HEK293 (cell line): ENCODE data around the gene MYO1B.

ENCODE experiments used
- CTCF ChIA-PET: fragments of 350-600 bp; formaldehyde crosslinking; extraction: SDS; loops from one replicate; lab custom pipeline; 2021; ENCODE audit warnings: antibody characterized with exemption; lab: Yijun Ruan, JAX
- POLR2A ChIA-PET: fragments of 300-600 bp; formaldehyde crosslinking; extraction: SDS; loops from one replicate; lab custom pipeline; 2020; ENCODE audit warnings: antibody characterized with exemption, inconsistent platforms; lab: Yijun Ruan, JAX
- H3K27ac ChIP-seq: fragments of 200-500 bp; sonication (Bioruptor generic); 2 replicates; pipeline ENCODE4 v1.5.1; 2014; ENCODE audit warnings: low read depth, low read length, control low read depth, inconsistent platforms; ENCODE audit errors: extremely low read depth
- H3K36me3 ChIP-seq, 2 experiments: fragments of 200-500 bp in 1 of 2; sonication (Bioruptor generic) in 1 of 2; 1 replicate in 1 of 2; 2 replicates in 1 of 2; pipeline ENCODE4 v1.5.1; 2014 to 2017; ENCODE audit warnings: inconsistent platforms in 2 of 2, low read length in 2 of 2; ENCODE audit not compliant: control insufficient read depth in 2 of 2, insufficient read depth in 1 of 2
- H3K4me1 ChIP-seq: fragments of 200-500 bp; sonication (Bioruptor generic); 2 replicates; pipeline ENCODE4 v1.5.1; 2014; ENCODE audit warnings: mild to moderate bottlenecking, low read length, inconsistent platforms; ENCODE audit not compliant: control insufficient read depth, insufficient read depth
- H3K4me3 ChIP-seq: 2 replicates; pipeline ENCODE4 v1.5.1; 2011; ENCODE audit warnings: low read depth, mild to moderate bottlenecking, control low read depth, low read length, moderate library complexity
- H3K9me3 ChIP-seq: fragments of 200-500 bp; sonication (Bioruptor generic); 2 replicates; pipeline ENCODE4 v1.5.1; 2014; ENCODE audit warnings: low read depth, low read length, inconsistent platforms; ENCODE audit not compliant: control insufficient read depth, insufficient read depth
- BCL11A ChIP-seq: fragments of 450-650 bp; formaldehyde crosslinking; IDR thresholded peaks from 2 replicates; pipeline ENCODE4 v1.5.1; 2016; ENCODE audit warnings: low read depth, missing biosample characterization, missing genetic modification characterization
- IKZF3 ChIP-seq: fragments of 450-650 bp; IDR thresholded peaks from 2 replicates; pipeline ENCODE4 v1.5.0; 2018; ENCODE audit warnings: missing biosample characterization, mild to moderate bottlenecking, missing genetic modification characterization, moderate library complexity
- OSR2 ChIP-seq: fragments of 450-650 bp; formaldehyde crosslinking; IDR thresholded peaks from 2 replicates; pipeline ENCODE4 v1.5.1; 2016; ENCODE audit warnings: missing biosample characterization, missing genetic modification characterization
- REPIN1 ChIP-seq: fragments of 450-650 bp; formaldehyde crosslinking; IDR thresholded peaks from 2 replicates; pipeline ENCODE4 v1.5.1; 2017; ENCODE audit warnings: missing biosample characterization, missing genetic modification characterization, low read depth
- SP7 ChIP-seq: fragments of 450-650 bp; formaldehyde crosslinking; IDR thresholded peaks from 2 replicates; pipeline ENCODE4 v1.5.1; 2016; ENCODE audit warnings: missing biosample characterization, missing genetic modification characterization
- ZBTB21 ChIP-seq: fragments of 450-650 bp; formaldehyde crosslinking; IDR thresholded peaks from 2 replicates; pipeline ENCODE4 v1.5.1; 2017; ENCODE audit warnings: missing biosample characterization, missing genetic modification characterization
- ZIC2 ChIP-seq: fragments of 450-650 bp; formaldehyde crosslinking; IDR thresholded peaks from 2 replicates; pipeline ENCODE4 v1.5.1; 2016; ENCODE audit warnings: missing biosample characterization, missing genetic modification characterization
- ZNF133 ChIP-seq: fragments of 450-650 bp; formaldehyde crosslinking; IDR thresholded peaks from 2 replicates; pipeline ENCODE4 v1.5.1; 2016; ENCODE audit warnings: missing biosample characterization, missing genetic modification characterization
- ZNF140 ChIP-seq: fragments of 450-650 bp; formaldehyde crosslinking; IDR thresholded peaks from 2 replicates; pipeline ENCODE4 v1.5.1; 2016; ENCODE audit warnings: missing biosample characterization, missing genetic modification characterization
- ZNF146 ChIP-seq: fragments of 450-650 bp; formaldehyde crosslinking; IDR thresholded peaks from 2 replicates; pipeline ENCODE4 v1.5.1; 2016; ENCODE audit warnings: missing biosample characterization, missing genetic modification characterization
- ZNF155 ChIP-seq: fragments of 450-650 bp; formaldehyde crosslinking; IDR thresholded peaks from 2 replicates; pipeline ENCODE4 v1.5.1; 2016; ENCODE audit warnings: missing biosample characterization, missing genetic modification characterization
- ZNF174 ChIP-seq: fragments of 450-650 bp; formaldehyde crosslinking; IDR thresholded peaks from 2 replicates; pipeline ENCODE4 v1.5.0; 2017; ENCODE audit warnings: missing biosample characterization, mild to moderate bottlenecking, missing genetic modification characterization
- ZNF24 ChIP-seq: fragments of 450-650 bp; formaldehyde crosslinking; IDR thresholded peaks from 2 replicates; pipeline ENCODE4 v1.5.1; 2016; ENCODE audit warnings: missing biosample characterization, missing genetic modification characterization
- ZNF335 ChIP-seq: fragments of 450-650 bp; formaldehyde crosslinking; conservative IDR thresholded peaks from 2 replicates; pipeline ENCODE4 v1.5.1; 2016; ENCODE audit warnings: missing biosample characterization, missing genetic modification characterization
- ZNF366 ChIP-seq: fragments of 450-650 bp; formaldehyde crosslinking; conservative IDR thresholded peaks from 2 replicates; pipeline ENCODE4 v1.5.1; 2016; ENCODE audit warnings: missing biosample characterization, missing genetic modification characterization
- ZNF433 ChIP-seq: fragments of 450-650 bp; formaldehyde crosslinking; IDR thresholded peaks from 2 replicates; pipeline ENCODE4 v1.5.1; 2016; ENCODE audit warnings: missing biosample characterization, missing genetic modification characterization, low read depth
- ZNF473 ChIP-seq: fragments of 450-650 bp; formaldehyde crosslinking; IDR thresholded peaks from 2 replicates; pipeline ENCODE4 v1.5.1; 2017; ENCODE audit warnings: missing biosample characterization, missing genetic modification characterization
- ZNF561 ChIP-seq: fragments of 450-650 bp; IDR thresholded peaks from 2 replicates; pipeline ENCODE4 v1.5.1; 2018; ENCODE audit warnings: missing biosample characterization, missing genetic modification characterization, borderline replicate concordance
- ZNF585B ChIP-seq: fragments of 450-650 bp; formaldehyde crosslinking; IDR thresholded peaks from 2 replicates; pipeline ENCODE4 v1.5.1; 2016; ENCODE audit warnings: missing biosample characterization, missing genetic modification characterization
- ZNF610 ChIP-seq: fragments of 450-650 bp; formaldehyde crosslinking; IDR thresholded peaks from 2 replicates; pipeline ENCODE4 v1.5.1; 2016; ENCODE audit warnings: missing biosample characterization, missing genetic modification characterization, borderline replicate concordance
- ZNF660 ChIP-seq: fragments of 450-650 bp; IDR thresholded peaks from 2 replicates; pipeline ENCODE4 v1.5.1; 2018; ENCODE audit warnings: missing biosample characterization, mild to moderate bottlenecking, missing genetic modification characterization
- TF ChIP-seq, protein P1 (sequence below): fragments of 450-650 bp; formaldehyde crosslinking; IDR thresholded peaks from 2 replicates; pipeline ENCODE4 v1.5.1; 2016; ENCODE audit warnings: missing biosample characterization, missing genetic modification characterization
- TF ChIP-seq, protein P2 (sequence below): fragments of 450-650 bp; formaldehyde crosslinking; IDR thresholded peaks from 2 replicates; pipeline ENCODE4 v1.5.1; 2016; ENCODE audit warnings: missing biosample characterization, missing genetic modification characterization
- TF ChIP-seq, protein P3 (sequence below): fragments of 450-650 bp; formaldehyde crosslinking; IDR thresholded peaks from 2 replicates; pipeline ENCODE4 v1.5.1; 2016; ENCODE audit warnings: missing biosample characterization, missing genetic modification characterization
- TF ChIP-seq, protein P4 (sequence below): fragments of 450-650 bp; formaldehyde crosslinking; IDR thresholded peaks from 2 replicates; pipeline ENCODE4 v1.5.1; 2016; ENCODE audit warnings: missing biosample characterization, missing genetic modification characterization
- TF ChIP-seq, protein P5 (sequence below): sonication (generic); formaldehyde crosslinking; IDR thresholded peaks from 2 replicates; pipeline ENCODE4 v1.8.1; 2022; ENCODE audit warnings: mild to moderate bottlenecking, moderate library complexity, missing genetic modification reagents

MYO1B gene

DNA sequence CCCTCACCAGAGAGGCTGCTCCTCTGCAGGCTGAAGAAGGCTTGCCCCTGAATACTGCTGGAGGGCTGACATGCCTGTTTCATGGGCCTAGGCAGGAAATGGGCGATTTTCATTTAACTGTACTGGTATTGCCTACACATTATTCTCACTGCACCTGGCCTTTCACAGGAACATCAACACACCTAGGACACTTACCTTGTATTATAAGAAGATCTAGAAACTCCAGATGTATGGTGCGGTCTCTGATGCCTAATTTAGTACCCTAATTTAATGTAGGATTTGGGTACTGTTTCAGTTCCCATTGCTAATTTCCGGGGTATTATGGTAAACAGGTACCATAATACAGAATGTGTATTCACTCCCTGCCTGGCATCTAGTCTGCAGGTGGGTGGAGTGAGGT is 146.0 kb downstream of the MYO1B start:
- H3K9me3 ChIP-seq = no peaks in the 10 kb centered on the region
- no peak overlapping the region for H3K4me3 ChIP-seq
- TF ChIP-seq ZNF155 (tag by site-specific recombination) (no peak), ZNF335 (no peak), ZIC2 (tag by site-specific recombination) (no peak), IKZF3 (tag by site-specific recombination) (no peak), ZNF140 (no peak), OSR2 (tag by site-specific recombination) (no peak), ZNF24 (tag by site-specific recombination) (no peak), ZNF610 (tag by site-specific recombination) (no peak), SP7 (tag by site-specific recombination) (no peak), ZBTB21 (tag by site-specific recombination) (no peak), ZNF174 (tag by site-specific recombination) (no peak), ZNF433 (tag by site-specific recombination) (no peak)
- TF ChIP-seq, protein P1, sequence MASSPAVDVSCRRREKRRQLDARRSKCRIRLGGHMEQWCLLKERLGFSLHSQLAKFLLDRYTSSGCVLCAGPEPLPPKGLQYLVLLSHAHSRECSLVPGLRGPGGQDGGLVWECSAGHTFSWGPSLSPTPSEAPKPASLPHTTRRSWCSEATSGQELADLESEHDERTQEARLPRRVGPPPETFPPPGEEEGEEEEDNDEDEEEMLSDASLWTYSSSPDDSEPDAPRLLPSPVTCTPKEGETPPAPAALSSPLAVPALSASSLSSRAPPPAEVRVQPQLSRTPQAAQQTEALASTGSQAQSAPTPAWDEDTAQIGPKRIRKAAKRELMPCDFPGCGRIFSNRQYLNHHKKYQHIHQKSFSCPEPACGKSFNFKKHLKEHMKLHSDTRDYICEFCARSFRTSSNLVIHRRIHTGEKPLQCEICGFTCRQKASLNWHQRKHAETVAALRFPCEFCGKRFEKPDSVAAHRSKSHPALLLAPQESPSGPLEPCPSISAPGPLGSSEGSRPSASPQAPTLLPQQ (tag by site-specific recombination) = no peak
- TF ChIP-seq, protein P2, sequence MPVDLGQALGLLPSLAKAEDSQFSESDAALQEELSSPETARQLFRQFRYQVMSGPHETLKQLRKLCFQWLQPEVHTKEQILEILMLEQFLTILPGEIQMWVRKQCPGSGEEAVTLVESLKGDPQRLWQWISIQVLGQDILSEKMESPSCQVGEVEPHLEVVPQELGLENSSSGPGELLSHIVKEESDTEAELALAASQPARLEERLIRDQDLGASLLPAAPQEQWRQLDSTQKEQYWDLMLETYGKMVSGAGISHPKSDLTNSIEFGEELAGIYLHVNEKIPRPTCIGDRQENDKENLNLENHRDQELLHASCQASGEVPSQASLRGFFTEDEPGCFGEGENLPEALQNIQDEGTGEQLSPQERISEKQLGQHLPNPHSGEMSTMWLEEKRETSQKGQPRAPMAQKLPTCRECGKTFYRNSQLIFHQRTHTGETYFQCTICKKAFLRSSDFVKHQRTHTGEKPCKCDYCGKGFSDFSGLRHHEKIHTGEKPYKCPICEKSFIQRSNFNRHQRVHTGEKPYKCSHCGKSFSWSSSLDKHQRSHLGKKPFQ (tag by site-specific recombination) = no peak
- TF ChIP-seq, protein P3, sequence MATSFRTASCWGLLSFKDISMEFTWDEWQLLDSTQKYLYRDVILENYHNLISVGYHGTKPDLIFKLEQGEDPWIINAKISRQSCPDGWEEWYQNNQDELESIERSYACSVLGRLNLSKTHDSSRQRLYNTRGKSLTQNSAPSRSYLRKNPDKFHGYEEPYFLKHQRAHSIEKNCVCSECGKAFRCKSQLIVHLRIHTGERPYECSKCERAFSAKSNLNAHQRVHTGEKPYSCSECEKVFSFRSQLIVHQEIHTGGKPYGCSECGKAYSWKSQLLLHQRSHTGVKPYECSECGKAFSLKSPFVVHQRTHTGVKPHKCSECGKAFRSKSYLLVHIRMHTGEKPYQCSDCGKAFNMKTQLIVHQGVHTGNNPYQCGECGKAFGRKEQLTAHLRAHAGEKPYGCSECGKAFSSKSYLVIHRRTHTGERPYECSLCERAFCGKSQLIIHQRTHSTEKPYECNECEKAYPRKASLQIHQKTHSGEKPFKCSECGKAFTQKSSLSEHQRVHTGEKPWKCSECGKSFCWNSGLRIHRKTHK = no peak
- TF ChIP-seq, protein P4, sequence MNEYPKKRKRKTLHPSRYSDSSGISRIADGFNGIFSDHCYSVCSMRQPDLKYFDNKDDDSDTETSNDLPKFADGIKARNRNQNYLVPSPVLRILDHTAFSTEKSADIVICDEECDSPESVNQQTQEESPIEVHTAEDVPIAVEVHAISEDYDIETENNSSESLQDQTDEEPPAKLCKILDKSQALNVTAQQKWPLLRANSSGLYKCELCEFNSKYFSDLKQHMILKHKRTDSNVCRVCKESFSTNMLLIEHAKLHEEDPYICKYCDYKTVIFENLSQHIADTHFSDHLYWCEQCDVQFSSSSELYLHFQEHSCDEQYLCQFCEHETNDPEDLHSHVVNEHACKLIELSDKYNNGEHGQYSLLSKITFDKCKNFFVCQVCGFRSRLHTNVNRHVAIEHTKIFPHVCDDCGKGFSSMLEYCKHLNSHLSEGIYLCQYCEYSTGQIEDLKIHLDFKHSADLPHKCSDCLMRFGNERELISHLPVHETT = no peak
- ChIA-PET CTCF (no interaction called here), POLR2A (no interaction called here)
- H3K4me1 ChIP-seq = no peaks in the 10 kb centered on the region
- no peak overlapping the region for H3K27ac ChIP-seq
- H3K36me3 ChIP-seq = peaks cover 17 to 69% of the 10 kb centered on the region in 2 experiments; a peak in 2 of 3 replicates

DNA sequence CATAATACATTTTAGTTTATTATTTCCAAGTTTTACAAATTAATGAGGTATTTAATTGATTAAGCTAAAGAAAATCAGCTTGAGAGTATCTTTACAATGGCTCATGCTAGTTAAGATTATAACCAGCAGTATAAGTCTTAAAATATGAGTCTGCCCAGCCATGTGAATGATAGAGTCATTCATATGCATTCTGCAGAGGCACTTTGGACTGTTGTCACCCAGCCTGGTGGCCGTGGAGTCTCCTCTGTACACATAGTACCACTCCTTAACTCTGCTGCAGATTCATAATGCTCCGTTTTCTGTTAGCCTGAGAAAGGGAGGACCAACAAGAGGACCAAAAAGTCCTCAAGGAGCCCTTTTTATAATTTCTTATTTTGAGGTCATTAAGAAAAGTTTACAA is 148.8 kb downstream of the MYO1B start:
- H3K36me3 ChIP-seq = peaks cover 13 to 70% of the 10 kb centered on the region in 2 experiments; a peak in 2 of 3 replicates
- ChIA-PET POLR2A (no interaction called here), CTCF (no interaction called here)
- H3K9me3 ChIP-seq = no peaks in the 10 kb centered on the region
- TF ChIP-seq ZNF473 (no peak), ZNF146 (tag by site-specific recombination) (no peak), BCL11A (tag by site-specific recombination) (no peak), ZNF133 (tag by site-specific recombination) (no peak), ZNF561 (tag by site-specific recombination) (no peak), ZNF660 (tag by site-specific recombination) (no peak), REPIN1 (no peak), ZNF366 (no peak), ZNF585B (tag by site-specific recombination) (no peak)
- TF ChIP-seq, protein P5, sequence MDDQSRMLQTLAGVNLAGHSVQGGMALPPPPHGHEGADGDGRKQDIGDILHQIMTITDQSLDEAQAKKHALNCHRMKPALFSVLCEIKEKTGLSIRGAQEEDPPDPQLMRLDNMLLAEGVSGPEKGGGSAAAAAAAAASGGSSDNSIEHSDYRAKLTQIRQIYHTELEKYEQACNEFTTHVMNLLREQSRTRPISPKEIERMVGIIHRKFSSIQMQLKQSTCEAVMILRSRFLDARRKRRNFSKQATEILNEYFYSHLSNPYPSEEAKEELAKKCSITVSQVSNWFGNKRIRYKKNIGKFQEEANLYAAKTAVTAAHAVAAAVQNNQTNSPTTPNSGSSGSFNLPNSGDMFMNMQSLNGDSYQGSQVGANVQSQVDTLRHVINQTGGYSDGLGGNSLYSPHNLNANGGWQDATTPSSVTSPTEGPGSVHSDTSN (CRISPR knock-in tag) = no peak
- no peak overlapping the region for H3K27ac ChIP-seq
- H3K4me1 ChIP-seq = no peaks in the 10 kb centered on the region
- H3K4me3 ChIP-seq = no peak overlapping the region
